HepG2 (cell line): Measurements from ENCODE around the gene ZNF3. TPM values are rescaled to one million over a fixed set of nuclear protein-coding genes. Genes with fewer than 3 reads are reported as not detected.

Experiments used
- FLYWCH1 ChIP-seq: sonication (generic); formaldehyde crosslinking; IDR thresholded peaks from 2 replicates; pipeline ENCODE4 v1.8.1; 2023; ENCODE audit warnings: mild to moderate bottlenecking, missing genetic modification reagents
- KLF16 ChIP-seq, 2 experiments: sonication (generic) in 1 of 2; formaldehyde crosslinking in 1 of 2; IDR thresholded peaks; 2 replicates each; pipeline versions ENCODE4 v1.6.1 to v1.8.0; 2016 to 2023; ENCODE audit warnings: missing genetic modification reagents in 2 of 2, missing compliant biosample characterization in 1 of 2
- PHF20 ChIP-seq: sonication (generic); formaldehyde crosslinking; IDR thresholded peaks from 2 replicates; pipeline ENCODE4 v1.5.0; 2020; ENCODE audit warnings: mild to moderate bottlenecking, missing genetic modification reagents
- PRMT3 ChIP-seq: sonication (generic); formaldehyde crosslinking; IDR thresholded peaks from 2 replicates; pipeline ENCODE4 v1.8.1; 2022; ENCODE audit warnings: low read depth, mild to moderate bottlenecking, moderate library complexity, missing genetic modification reagents, borderline replicate concordance
- SRSF4 ChIP-seq: fragments of 200-400 bp; formaldehyde crosslinking; IDR thresholded peaks from one replicate; pipeline ENCODE4 v1.6.1; 2018; ENCODE audit warnings: mild to moderate bottlenecking, low read depth, low read length, moderate library complexity; ENCODE audit not compliant: poor library complexity, severe bottlenecking
- SRY ChIP-seq: sonication (generic); formaldehyde crosslinking; IDR thresholded peaks from 2 replicates; pipeline ENCODE4 v1.8.0; 2022; ENCODE audit warnings: mild to moderate bottlenecking, missing genetic modification reagents
- ZBTB20 ChIP-seq: sonication (generic); formaldehyde crosslinking; IDR thresholded peaks from 2 replicates; pipeline ENCODE4 v1.8.1; 2023; ENCODE audit warnings: missing genetic modification reagents, low read depth, mild to moderate bottlenecking, borderline replicate concordance
- ZC3H4 ChIP-seq: sonication (generic); formaldehyde crosslinking; IDR thresholded peaks from 2 replicates; pipeline ENCODE4 v1.4.0; 2020; ENCODE audit warnings: missing genetic modification reagents, borderline replicate concordance
- ZMAT3 ChIP-seq: sonication (generic); formaldehyde crosslinking; conservative IDR thresholded peaks from 2 replicates; pipeline ENCODE4 v1.7.0; 2021; ENCODE audit warnings: missing genetic modification reagents
- ZMYM4 ChIP-seq: sonication (generic); formaldehyde crosslinking; IDR thresholded peaks from 2 replicates; pipeline ENCODE4 v1.8.1; 2023; ENCODE audit warnings: mild to moderate bottlenecking, missing genetic modification reagents
- ZNF124 ChIP-seq: sonication (generic); formaldehyde crosslinking; IDR thresholded peaks from 2 replicates; pipeline ENCODE4 v1.4.0; 2020; ENCODE audit warnings: missing genetic modification reagents
- ZNF501 ChIP-seq: sonication (generic); formaldehyde crosslinking; IDR thresholded peaks from 2 replicates; pipeline ENCODE4 v1.5.1; 2020; ENCODE audit warnings: mild to moderate bottlenecking, moderate library complexity, missing genetic modification reagents
- ZNF512 ChIP-seq: sonication (generic); formaldehyde crosslinking; IDR thresholded peaks from 2 replicates; pipeline ENCODE4 v1.4.0; 2020; ENCODE audit warnings: mild to moderate bottlenecking, missing genetic modification reagents
- ZNF687 ChIP-seq: sonication (generic); formaldehyde crosslinking; IDR thresholded peaks from 2 replicates; pipeline ENCODE4 v1.5.1; 2020; ENCODE audit warnings: mild to moderate bottlenecking, missing genetic modification reagents, moderate library complexity
- ZNF776 ChIP-seq: sonication (generic); formaldehyde crosslinking; IDR thresholded peaks from 2 replicates; pipeline ENCODE4 v1.4.0; 2020; ENCODE audit warnings: mild to moderate bottlenecking, missing genetic modification reagents
- polyA plus RNA-seq, 8 experiments: library from polyadenylated mRNA; depleted of rRNA in 3 of 8; stranded (reverse) in 7 of 8; unstranded in 1 of 8; fragments of >200 nt; fragmentation: Illumina TruSeq in 4 of 8; extraction: Trizol in 4 of 8; gene quantifications; 2 replicates each; pipeline versions ENCODE4 v1.2.1 to v1.2.3, GENCODE V29; 2011 to 2016; ENCODE audit warnings: low read depth in 4 of 8, missing spikeins in 1 of 8, mixed read lengths in 1 of 8; ENCODE audit not compliant: insufficient read depth in 1 of 8
- total RNA-seq, 5 experiments: library from RNA; depleted of rRNA; stranded (reverse); fragments of >200 nt; fragmentation: Illumina TruSeq; extraction: Trizol; gene quantifications; 2 replicates each; pipeline ENCODE4 v1.2.3, GENCODE V29; 2016; ENCODE audit warnings: low read depth in 1 of 5
- TF ChIP-seq, protein P1 (sequence below): IDR thresholded peaks from 2 replicates; pipeline ENCODE4 v1.6.1; 2012; ENCODE audit warnings: low read length, improper control_type of control experiment
- TF ChIP-seq, protein P2 (sequence below): sonication (generic); formaldehyde crosslinking; IDR thresholded peaks from 2 replicates; pipeline ENCODE4 v1.9.0; 2021; ENCODE audit warnings: missing genetic modification reagents, mild to moderate bottlenecking, borderline replicate concordance

The ZNF3 gene
- total and polyA plus RNA-seq, 2 of the 13 experiments (the other 11 are each of a cell fraction or from before 2014, with no cell fraction given): 33.7 to 56.9 TPM

DNA sequence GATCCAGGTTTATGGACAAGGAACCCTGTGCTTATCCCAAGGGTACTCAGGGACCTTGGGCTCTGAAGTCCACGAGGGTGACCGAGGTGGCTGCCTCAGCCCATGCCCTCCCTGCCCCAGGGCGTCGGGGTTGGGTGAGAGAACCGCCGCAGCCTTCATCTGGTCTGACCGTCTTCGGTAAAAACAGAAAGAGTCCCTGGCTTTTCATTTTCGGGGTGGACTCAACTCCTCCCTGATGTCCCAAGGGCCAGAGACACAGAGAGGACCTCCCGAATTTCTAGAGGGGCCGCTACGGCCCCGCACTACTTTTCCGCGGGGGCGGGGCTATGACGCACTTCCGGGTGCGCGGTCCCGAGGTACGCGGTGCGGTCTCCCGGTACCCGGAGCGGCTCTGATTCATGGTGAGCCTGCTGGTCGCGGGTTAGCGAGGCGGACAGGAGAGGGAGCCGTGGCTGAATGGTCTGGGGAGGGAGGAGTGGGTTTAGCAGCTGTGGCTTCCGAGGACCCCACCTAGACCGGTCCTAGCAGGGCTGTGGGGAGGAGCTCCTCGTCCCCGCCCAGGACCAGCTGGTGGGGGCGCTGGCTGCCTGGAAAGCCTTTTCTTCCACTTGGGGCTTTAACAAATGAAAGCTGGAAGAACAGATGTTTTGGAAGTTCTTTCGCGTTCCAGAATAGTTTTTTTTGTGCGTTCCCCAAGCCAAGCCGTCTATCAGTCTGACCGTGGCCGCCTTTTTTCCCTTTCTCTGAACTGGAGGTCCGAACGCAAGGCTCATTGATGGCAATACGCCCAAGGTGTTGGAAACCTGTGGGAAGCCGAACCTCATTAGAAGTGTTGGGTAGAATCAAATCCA lies 31.9 kb downstream of the ZNF3 start, which contains the start of gene ZSCAN21 (continued):
- TF ChIP-seq SRSF4 (no peak), ZMYM4 (CRISPR knock-in tag) (peak; percentile 53), ZNF501 (CRISPR knock-in tag) (peak; percentile 66), FLYWCH1 (no peak), ZC3H4 (CRISPR knock-in tag) (no peak), PRMT3 (CRISPR knock-in tag) (no peak), ZNF512 (CRISPR knock-in tag) (no peak), ZNF687 (peak; percentile 93), ZNF776 (CRISPR knock-in tag) (no peak), ZBTB20 (CRISPR knock-in tag) (0 out of 2 replicates have a peak, but pooled peaks have one; percentile 57), ZNF124 (CRISPR knock-in tag) (0 out of 2 replicates have a peak, but pooled peaks have one; percentile 50), ZMAT3 (no peak), PHF20 (peak; percentile 86), SRY (CRISPR knock-in tag) (no peak), KLF16 (CRISPR knock-in tag; IDR thresholded peaks at IDR 0.05) (0 out of 4 replicates have a peak, but pooled peaks of 1 of the 2 experiments have one; percentile 51)
- TF ChIP-seq, protein P1, sequence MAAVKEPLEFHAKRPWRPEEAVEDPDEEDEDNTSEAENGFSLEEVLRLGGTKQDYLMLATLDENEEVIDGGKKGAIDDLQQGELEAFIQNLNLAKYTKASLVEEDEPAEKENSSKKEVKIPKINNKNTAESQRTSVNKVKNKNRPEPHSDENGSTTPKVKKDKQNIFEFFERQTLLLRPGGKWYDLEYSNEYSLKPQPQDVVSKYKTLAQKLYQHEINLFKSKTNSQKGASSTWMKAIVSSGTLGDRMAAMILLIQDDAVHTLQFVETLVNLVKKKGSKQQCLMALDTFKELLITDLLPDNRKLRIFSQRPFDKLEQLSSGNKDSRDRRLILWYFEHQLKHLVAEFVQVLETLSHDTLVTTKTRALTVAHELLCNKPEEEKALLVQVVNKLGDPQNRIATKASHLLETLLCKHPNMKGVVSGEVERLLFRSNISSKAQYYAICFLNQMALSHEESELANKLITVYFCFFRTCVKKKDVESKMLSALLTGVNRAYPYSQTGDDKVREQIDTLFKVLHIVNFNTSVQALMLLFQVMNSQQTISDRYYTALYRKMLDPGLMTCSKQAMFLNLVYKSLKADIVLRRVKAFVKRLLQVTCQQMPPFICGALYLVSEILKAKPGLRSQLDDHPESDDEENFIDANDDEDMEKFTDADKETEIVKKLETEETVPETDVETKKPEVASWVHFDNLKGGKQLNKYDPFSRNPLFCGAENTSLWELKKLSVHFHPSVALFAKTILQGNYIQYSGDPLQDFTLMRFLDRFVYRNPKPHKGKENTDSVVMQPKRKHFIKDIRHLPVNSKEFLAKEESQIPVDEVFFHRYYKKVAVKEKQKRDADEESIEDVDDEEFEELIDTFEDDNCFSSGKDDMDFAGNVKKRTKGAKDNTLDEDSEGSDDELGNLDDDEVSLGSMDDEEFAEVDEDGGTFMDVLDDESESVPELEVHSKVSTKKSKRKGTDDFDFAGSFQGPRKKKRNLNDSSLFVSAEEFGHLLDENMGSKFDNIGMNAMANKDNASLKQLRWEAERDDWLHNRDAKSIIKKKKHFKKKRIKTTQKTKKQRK: no peak
- TF ChIP-seq, protein P2, sequence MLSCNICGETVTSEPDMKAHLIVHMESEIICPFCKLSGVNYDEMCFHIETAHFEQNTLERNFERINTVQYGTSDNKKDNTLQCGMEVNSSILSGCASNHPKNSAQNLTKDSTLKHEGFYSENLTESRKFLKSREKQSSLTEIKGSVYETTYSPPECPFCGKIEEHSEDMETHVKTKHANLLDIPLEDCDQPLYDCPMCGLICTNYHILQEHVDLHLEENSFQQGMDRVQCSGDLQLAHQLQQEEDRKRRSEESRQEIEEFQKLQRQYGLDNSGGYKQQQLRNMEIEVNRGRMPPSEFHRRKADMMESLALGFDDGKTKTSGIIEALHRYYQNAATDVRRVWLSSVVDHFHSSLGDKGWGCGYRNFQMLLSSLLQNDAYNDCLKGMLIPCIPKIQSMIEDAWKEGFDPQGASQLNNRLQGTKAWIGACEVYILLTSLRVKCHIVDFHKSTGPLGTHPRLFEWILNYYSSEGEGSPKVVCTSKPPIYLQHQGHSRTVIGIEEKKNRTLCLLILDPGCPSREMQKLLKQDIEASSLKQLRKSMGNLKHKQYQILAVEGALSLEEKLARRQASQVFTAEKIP: no peak
